ENCODE measurements around the gene AP5S1. TPM values are rescaled to one million over a fixed set of nuclear protein-coding genes. Genes with fewer than 3 reads are reported as not detected.

Gene AP5S1
- total and polyA plus RNA-seq, 2 of the 13 experiments (the other 11 are each of a cell fraction or from before 2014, with no cell fraction given) = 7.9 to 23.2 TPM

GRCh38 chr20:3814928-3815495, 5.3 kb upstream of the AP5S1 start:
- POLR2A ChIA-PET = no interaction called here
- no peaks in the 10 kb centered on the region for H3K36me3 ChIP-seq (replicated peaks in 1 of 2; ENCODE audit: control insufficient read depth in 1 of 2, insufficient read depth in 2 of 2, low read length in 2 of 2)
- BruUV-seq (replicated peaks) = no TSS peak
- in situ Hi-C loops (cut with HindIII; ENCODE audit: extremely low pct_ligation_motif_present, low pct_unique_long_range_greater_than_20kb) (loop anchor here (5.0 kb wide), 1 partner anchor 33 kb away; the partner anchor contains the start of gene SPEF1), intact Hi-C loops (cut with micrococcal nuclease; ENCODE audit: unreplicated experiment) (no loop called here)
- ATAC-seq (no peak), DNase-seq (ENCODE audit: low spot score) (no peak), FAIRE-seq (no peak)
- H3K27me3 ChIP-seq (ENCODE audit: control insufficient read depth in 1 of 2, insufficient read depth in 2 of 2, low read length in 2 of 2) = peaks cover 3 to 14% of the 10 kb centered on the region in 2 experiments; a peak in 3 of 5 replicates
- H3K9me3 ChIP-seq (ENCODE audit: low read length) = no peaks in the 10 kb centered on the region
- no peak overlapping the region for H3K9ac ChIP-seq (ENCODE audit: insufficient read depth, low read depth, low read length)
- H2AFZ ChIP-seq (ENCODE audit: low read length) = no peak overlapping the region
- H3K4me2 ChIP-seq (ENCODE audit: low read depth, low read length) = no peak overlapping the region
- no peaks in the 10 kb centered on the region for H4K20me1 ChIP-seq (ENCODE audit: insufficient read depth, low read length)
- no peaks in the 10 kb centered on the region for H3K79me2 ChIP-seq (ENCODE audit: insufficient read depth, low read length)
- TF ChIP-seq, protein P1, sequence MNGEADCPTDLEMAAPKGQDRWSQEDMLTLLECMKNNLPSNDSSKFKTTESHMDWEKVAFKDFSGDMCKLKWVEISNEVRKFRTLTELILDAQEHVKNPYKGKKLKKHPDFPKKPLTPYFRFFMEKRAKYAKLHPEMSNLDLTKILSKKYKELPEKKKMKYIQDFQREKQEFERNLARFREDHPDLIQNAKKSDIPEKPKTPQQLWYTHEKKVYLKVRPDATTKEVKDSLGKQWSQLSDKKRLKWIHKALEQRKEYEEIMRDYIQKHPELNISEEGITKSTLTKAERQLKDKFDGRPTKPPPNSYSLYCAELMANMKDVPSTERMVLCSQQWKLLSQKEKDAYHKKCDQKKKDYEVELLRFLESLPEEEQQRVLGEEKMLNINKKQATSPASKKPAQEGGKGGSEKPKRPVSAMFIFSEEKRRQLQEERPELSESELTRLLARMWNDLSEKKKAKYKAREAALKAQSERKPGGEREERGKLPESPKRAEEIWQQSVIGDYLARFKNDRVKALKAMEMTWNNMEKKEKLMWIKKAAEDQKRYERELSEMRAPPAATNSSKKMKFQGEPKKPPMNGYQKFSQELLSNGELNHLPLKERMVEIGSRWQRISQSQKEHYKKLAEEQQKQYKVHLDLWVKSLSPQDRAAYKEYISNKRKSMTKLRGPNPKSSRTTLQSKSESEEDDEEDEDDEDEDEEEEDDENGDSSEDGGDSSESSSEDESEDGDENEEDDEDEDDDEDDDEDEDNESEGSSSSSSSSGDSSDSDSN (CRISPR knock-in tag; IDR thresholded peaks at IDR 0.05) = no peak
- no peak for TF ChIP-seq ZBTB26 (CRISPR knock-in tag; IDR thresholded peaks at IDR 0.05; ENCODE audit: borderline replicate concordance)
- TF ChIP-seq SMAD1 (CRISPR knock-in tag; IDR thresholded peaks at IDR 0.05; ENCODE audit: borderline replicate concordance, low read depth) = no peak
- TF ChIP-seq MYNN (CRISPR knock-in tag; IDR thresholded peaks at IDR 0.05; ENCODE audit: low read depth) = no peak
- no peak for TF ChIP-seq ZNF569 (CRISPR knock-in tag; IDR thresholded peaks at IDR 0.05; ENCODE audit: borderline replicate concordance)
- no peak for TF ChIP-seq TEF (CRISPR knock-in tag; IDR thresholded peaks at IDR 0.05)
- no peak for TF ChIP-seq ZNF839 (CRISPR knock-in tag; IDR thresholded peaks at IDR 0.05; ENCODE audit: borderline replicate concordance)
- no peak for TF ChIP-seq ZBTB42 (CRISPR knock-in tag; IDR thresholded peaks at IDR 0.05)
- no peak for TF ChIP-seq ZBTB7B (CRISPR knock-in tag; IDR thresholded peaks at IDR 0.05)
- no peak for TF ChIP-seq NFE2L2 (IDR thresholded peaks at IDR 0.05; ENCODE audit: low read length)
- no peak for TF ChIP-seq GATA4 (IDR thresholded peaks at IDR 0.05; ENCODE audit: borderline replicate concordance, low read depth)
- TF ChIP-seq, protein P2, sequence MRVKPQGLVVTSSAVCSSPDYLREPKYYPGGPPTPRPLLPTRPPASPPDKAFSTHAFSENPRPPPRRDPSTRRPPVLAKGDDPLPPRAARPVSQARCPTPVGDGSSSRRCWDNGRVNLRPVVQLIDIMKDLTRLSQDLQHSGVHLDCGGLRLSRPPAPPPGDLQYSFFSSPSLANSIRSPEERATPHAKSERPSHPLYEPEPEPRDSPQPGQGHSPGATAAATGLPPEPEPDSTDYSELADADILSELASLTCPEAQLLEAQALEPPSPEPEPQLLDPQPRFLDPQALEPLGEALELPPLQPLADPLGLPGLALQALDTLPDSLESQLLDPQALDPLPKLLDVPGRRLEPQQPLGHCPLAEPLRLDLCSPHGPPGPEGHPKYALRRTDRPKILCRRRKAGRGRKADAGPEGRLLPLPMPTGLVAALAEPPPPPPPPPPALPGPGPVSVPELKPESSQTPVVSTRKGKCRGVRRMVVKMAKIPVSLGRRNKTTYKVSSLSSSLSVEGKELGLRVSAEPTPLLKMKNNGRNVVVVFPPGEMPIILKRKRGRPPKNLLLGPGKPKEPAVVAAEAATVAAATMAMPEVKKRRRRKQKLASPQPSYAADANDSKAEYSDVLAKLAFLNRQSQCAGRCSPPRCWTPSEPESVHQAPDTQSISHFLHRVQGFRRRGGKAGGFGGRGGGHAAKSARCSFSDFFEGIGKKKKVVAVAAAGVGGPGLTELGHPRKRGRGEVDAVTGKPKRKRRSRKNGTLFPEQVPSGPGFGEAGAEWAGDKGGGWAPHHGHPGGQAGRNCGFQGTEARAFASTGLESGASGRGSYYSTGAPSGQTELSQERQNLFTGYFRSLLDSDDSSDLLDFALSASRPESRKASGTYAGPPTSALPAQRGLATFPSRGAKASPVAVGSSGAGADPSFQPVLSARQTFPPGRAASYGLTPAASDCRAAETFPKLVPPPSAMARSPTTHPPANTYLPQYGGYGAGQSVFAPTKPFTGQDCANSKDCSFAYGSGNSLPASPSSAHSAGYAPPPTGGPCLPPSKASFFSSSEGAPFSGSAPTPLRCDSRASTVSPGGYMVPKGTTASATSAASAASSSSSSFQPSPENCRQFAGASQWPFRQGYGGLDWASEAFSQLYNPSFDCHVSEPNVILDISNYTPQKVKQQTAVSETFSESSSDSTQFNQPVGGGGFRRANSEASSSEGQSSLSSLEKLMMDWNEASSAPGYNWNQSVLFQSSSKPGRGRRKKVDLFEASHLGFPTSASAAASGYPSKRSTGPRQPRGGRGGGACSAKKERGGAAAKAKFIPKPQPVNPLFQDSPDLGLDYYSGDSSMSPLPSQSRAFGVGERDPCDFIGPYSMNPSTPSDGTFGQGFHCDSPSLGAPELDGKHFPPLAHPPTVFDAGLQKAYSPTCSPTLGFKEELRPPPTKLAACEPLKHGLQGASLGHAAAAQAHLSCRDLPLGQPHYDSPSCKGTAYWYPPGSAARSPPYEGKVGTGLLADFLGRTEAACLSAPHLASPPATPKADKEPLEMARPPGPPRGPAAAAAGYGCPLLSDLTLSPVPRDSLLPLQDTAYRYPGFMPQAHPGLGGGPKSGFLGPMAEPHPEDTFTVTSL (CRISPR knock-in tag; IDR thresholded peaks at IDR 0.05; ENCODE audit: borderline replicate concordance) = no peak
- no peak for TF ChIP-seq CBX5 (CRISPR knock-in tag; IDR thresholded peaks at IDR 0.05; ENCODE audit: borderline replicate concordance)
- WGBS (ENCODE audit: low lambda C conversion rate) = 70% methylated on average over 7 of the region's 7 CpGs
- H3K4me1 ChIP-seq (ENCODE audit: insufficient read depth, low read length) = peaks cover 62% of the 10 kb centered on the region
- no peak overlapping the region for H3K27ac ChIP-seq (ENCODE audit: extremely low read length, insufficient read depth, low read length)
- CTCF ChIA-PET (ENCODE audit: low intra/inter-chr PET ratio, low total read pairs) = no interaction called here
- no peak overlapping the region for H3K4me3 ChIP-seq (replicated peaks in 1 of 3; ENCODE audit: insufficient read depth in 1 of 3, low read depth in 2 of 3, low read length in 3 of 3)

All from HepG2 (cell line).